ENCODE measurements around the gene PPP1R26. TPM values are rescaled to one million over a fixed set of nuclear protein-coding genes. Genes with fewer than 3 reads are reported as not detected.
"Not testable (repeated sequence)": the region's sequence is repeated elsewhere in the genome, so short reads cannot be mapped to it uniquely, and the experiment has no call there.

PPP1R26 gene
- total RNA-seq, 1 experiment from 2014 or later, result 32.0 TPM

DNA sequence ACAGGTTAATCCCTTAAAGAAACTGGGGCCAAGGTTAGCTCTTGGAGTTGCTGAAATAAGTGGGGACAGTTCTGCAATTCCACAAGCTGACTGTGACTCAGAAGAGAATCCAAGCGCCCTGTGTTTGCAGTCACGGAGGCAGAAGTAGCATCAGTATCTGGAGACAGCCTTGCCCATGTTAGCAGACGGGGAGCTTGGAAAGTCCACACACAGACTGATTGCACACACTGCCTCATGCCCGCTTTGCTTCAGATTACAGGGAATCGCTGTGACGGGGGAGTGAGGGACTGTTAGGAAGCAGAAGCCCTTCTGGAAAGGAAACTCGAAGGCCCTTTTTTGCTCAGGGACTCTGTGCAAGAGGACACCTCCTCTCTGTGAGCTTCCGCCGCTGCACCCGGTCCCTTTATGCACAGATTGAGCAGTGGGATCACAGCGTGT lies 30.9 kb upstream of the PPP1R26 start:
- Histone ChIP-seq H2AFZ (ENCODE audit: low read depth, low read length, poor library complexity, severe bottlenecking) (no peak overlapping the region), H3K4me3 (replicated peaks in 1 of 2; ENCODE audit: low read depth in 1 of 2, low read length in 2 of 2) (no peak overlapping the region), H3K36me3 (ENCODE audit: control insufficient read depth in 1 of 2, insufficient read depth in 2 of 2, low read length in 2 of 2) (no peaks in the 10 kb centered on the region), H4K20me1 (ENCODE audit: insufficient read depth) (no peaks in the 10 kb centered on the region), H3K9me2 (ENCODE audit: insufficient read depth) (no peaks in the 10 kb centered on the region), H3K9ac (ENCODE audit: low read length) (no peak overlapping the region), H3K4me2 (ENCODE audit: low read length) (no peak overlapping the region), H3K9me3 (ENCODE audit: control insufficient read depth in 1 of 2, insufficient read depth in 1 of 2, low read depth in 1 of 2, low read length in 2 of 2) (no peaks in the 10 kb centered on the region), H3K79me2 (ENCODE audit: insufficient read depth, low read length) (no peaks in the 10 kb centered on the region), H3K4me1 (ENCODE audit: control insufficient read depth in 1 of 2, insufficient read depth in 2 of 2, low read length in 2 of 2) (no peaks in the 10 kb centered on the region), H3K27ac (ENCODE audit: low read depth, low read length) (no peak overlapping the region), H3K27me3 (ENCODE audit: insufficient read depth, low read length) (no peaks in the 10 kb centered on the region)
- CTCF ChIA-PET, result interaction anchor here (1.4 kb wide), 1 partner anchor 56 kb away, joined by 4 read pairs; no protein-coding TSS in a partner anchor
- ATAC-seq (no peak), DNase-seq (ENCODE audit: low read depth, low spot score) (no peak)
- TF ChIP-seq EZH2 (IDR thresholded peaks at IDR 0.05) (no peak), CEBPB (IDR thresholded peaks at IDR 0.05; ENCODE audit: low read depth) (no peak), TCF7L2 (IDR thresholded peaks at IDR 0.05; ENCODE audit: borderline replicate concordance, extremely low read depth, insufficient read depth, insufficient read length) (no peak), SIN3A (IDR thresholded peaks at IDR 0.05; ENCODE audit: low read depth) (no peak), CBX3 (IDR thresholded peaks at IDR 0.05; ENCODE audit: low read depth) (no peak), POLR2A (IDR thresholded peaks at IDR 0.05; ENCODE audit: borderline replicate concordance, extremely low read depth, insufficient read depth, insufficient read length) (no peak), EGR1 (IDR thresholded peaks at IDR 0.05; ENCODE audit: low read depth) (no peak), SRF (IDR thresholded peaks at IDR 0.05; ENCODE audit: low read depth) (no peak), YY1 (IDR thresholded peaks at IDR 0.05; ENCODE audit: extremely low read depth, insufficient replicate concordance, low read depth, low read length) (no peak), MAX (IDR thresholded peaks at IDR 0.05) (no peak), ZFX (IDR thresholded peaks at IDR 0.05) (no peak), ZNF274 (IDR thresholded peaks at IDR 0.05; ENCODE audit: low read depth, low read length) (no peak), ELF1 (IDR thresholded peaks at IDR 0.05; ENCODE audit: borderline replicate concordance, low read depth) (no peak)
- TF ChIP-seq, protein P1, sequence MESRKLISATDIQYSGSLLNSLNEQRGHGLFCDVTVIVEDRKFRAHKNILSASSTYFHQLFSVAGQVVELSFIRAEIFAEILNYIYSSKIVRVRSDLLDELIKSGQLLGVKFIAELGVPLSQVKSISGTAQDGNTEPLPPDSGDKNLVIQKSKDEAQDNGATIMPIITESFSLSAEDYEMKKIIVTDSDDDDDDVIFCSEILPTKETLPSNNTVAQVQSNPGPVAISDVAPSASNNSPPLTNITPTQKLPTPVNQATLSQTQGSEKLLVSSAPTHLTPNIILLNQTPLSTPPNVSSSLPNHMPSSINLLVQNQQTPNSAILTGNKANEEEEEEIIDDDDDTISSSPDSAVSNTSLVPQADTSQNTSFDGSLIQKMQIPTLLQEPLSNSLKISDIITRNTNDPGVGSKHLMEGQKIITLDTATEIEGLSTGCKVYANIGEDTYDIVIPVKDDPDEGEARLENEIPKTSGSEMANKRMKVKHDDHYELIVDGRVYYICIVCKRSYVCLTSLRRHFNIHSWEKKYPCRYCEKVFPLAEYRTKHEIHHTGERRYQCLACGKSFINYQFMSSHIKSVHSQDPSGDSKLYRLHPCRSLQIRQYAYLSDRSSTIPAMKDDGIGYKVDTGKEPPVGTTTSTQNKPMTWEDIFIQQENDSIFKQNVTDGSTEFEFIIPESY (IDR thresholded peaks at IDR 0.05; ENCODE audit: extremely low read depth, insufficient replicate concordance, low read length), result no peak
- TF ChIP-seq, protein P2, sequence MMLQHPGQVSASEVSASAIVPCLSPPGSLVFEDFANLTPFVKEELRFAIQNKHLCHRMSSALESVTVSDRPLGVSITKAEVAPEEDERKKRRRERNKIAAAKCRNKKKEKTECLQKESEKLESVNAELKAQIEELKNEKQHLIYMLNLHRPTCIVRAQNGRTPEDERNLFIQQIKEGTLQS (IDR thresholded peaks at IDR 0.05), result no peak
- TF ChIP-seq, protein P3, sequence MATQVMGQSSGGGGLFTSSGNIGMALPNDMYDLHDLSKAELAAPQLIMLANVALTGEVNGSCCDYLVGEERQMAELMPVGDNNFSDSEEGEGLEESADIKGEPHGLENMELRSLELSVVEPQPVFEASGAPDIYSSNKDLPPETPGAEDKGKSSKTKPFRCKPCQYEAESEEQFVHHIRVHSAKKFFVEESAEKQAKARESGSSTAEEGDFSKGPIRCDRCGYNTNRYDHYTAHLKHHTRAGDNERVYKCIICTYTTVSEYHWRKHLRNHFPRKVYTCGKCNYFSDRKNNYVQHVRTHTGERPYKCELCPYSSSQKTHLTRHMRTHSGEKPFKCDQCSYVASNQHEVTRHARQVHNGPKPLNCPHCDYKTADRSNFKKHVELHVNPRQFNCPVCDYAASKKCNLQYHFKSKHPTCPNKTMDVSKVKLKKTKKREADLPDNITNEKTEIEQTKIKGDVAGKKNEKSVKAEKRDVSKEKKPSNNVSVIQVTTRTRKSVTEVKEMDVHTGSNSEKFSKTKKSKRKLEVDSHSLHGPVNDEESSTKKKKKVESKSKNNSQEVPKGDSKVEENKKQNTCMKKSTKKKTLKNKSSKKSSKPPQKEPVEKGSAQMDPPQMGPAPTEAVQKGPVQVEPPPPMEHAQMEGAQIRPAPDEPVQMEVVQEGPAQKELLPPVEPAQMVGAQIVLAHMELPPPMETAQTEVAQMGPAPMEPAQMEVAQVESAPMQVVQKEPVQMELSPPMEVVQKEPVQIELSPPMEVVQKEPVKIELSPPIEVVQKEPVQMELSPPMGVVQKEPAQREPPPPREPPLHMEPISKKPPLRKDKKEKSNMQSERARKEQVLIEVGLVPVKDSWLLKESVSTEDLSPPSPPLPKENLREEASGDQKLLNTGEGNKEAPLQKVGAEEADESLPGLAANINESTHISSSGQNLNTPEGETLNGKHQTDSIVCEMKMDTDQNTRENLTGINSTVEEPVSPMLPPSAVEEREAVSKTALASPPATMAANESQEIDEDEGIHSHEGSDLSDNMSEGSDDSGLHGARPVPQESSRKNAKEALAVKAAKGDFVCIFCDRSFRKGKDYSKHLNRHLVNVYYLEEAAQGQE (IDR thresholded peaks at IDR 0.05; ENCODE audit: low read depth), result no peak
- BruUV-seq (replicated peaks), result no TSS peak
- POLR2A ChIA-PET, result no interaction called here
- RAD21 ChIA-PET (ENCODE audit: low non-redundant PET in 1 of 2, low total read pairs in 2 of 2, uncharacterized antibody in 2 of 2, unreplicated experiment in 2 of 2), result no interaction called here
- intact Hi-C loops (cut with micrococcal nuclease), result no loop called here

GRCh38 chr9:135449532-135449931 lies 30.1 kb upstream of the PPP1R26 start:
- H3K4me1 ChIP-seq (ENCODE audit: control insufficient read depth in 1 of 2, insufficient read depth in 2 of 2, low read length in 2 of 2); DNase-seq (ENCODE audit: low read depth, low spot score); H3K9me3 ChIP-seq (ENCODE audit: control insufficient read depth in 1 of 2, insufficient read depth in 1 of 2, low read depth in 1 of 2, low read length in 2 of 2); H2AFZ ChIP-seq (ENCODE audit: low read depth, low read length, poor library complexity, severe bottlenecking); H3K9me2 ChIP-seq (ENCODE audit: insufficient read depth); H3K27me3 ChIP-seq (ENCODE audit: insufficient read depth, low read length); CTCF ChIA-PET; intact Hi-C loops (cut with micrococcal nuclease); RAD21 ChIA-PET (ENCODE audit: low non-redundant PET in 1 of 2, low total read pairs in 2 of 2, uncharacterized antibody in 2 of 2, unreplicated experiment in 2 of 2); ATAC-seq; H3K79me2 ChIP-seq (ENCODE audit: insufficient read depth, low read length); BruUV-seq (replicated peaks); H4K20me1 ChIP-seq (ENCODE audit: insufficient read depth); H3K36me3 ChIP-seq (ENCODE audit: control insufficient read depth in 1 of 2, insufficient read depth in 2 of 2, low read length in 2 of 2); H3K27ac ChIP-seq (ENCODE audit: low read depth, low read length); POLR2A ChIA-PET; H3K9ac ChIP-seq (ENCODE audit: low read length); H3K4me3 ChIP-seq (replicated peaks in 1 of 2; ENCODE audit: low read depth in 1 of 2, low read length in 2 of 2); H3K4me2 ChIP-seq (ENCODE audit: low read length): not testable (repeated sequence)

All from HCT116 (cell line).